ENCODE results near the gene EPHB2.

Gene EPHB2

GRCh38 chr1:22772014-22772413, 61.4 kb downstream of the EPHB2 start:
- no peak overlapping the region for H3K27ac ChIP-seq
- no peak overlapping the region for H3K9ac ChIP-seq (ENCODE audit: insufficient read length)
- no peaks in the 10 kb centered on the region for H3K9me3 ChIP-seq (ENCODE audit: low read depth, low read length)
- DNase-seq (ENCODE audit: low read depth, low spot score), result no peak
- no peak for TF ChIP-seq FOXP2 (optimal IDR thresholded peaks at IDR 0.05; ENCODE audit: control extremely low read depth, extremely low read length, insufficient read depth)
- TF ChIP-seq POLR2AphosphoS5 (IDR thresholded peaks at IDR 0.05; ENCODE audit: borderline replicate concordance, low read depth, low read length), result no peak
- TF ChIP-seq EZH2 (IDR thresholded peaks at IDR 0.05), result no peak
- no peaks in the 10 kb centered on the region for H3K36me3 ChIP-seq (ENCODE audit: insufficient read depth, low read length)
- H3K4me3 ChIP-seq, result no peak overlapping the region

GRCh38 chr1:22773981-22774832, 63.6 kb downstream of the EPHB2 start:
- no peaks in the 10 kb centered on the region for H3K36me3 ChIP-seq (ENCODE audit: insufficient read depth, low read length)
- no peak overlapping the region for H3K4me3 ChIP-seq
- no peak overlapping the region for H3K27ac ChIP-seq
- DNase-seq (ENCODE audit: low read depth, low spot score), result no peak
- no peaks in the 10 kb centered on the region for H3K9me3 ChIP-seq (ENCODE audit: low read depth, low read length)
- no peak for TF ChIP-seq FOXP2 (optimal IDR thresholded peaks at IDR 0.05; ENCODE audit: control extremely low read depth, extremely low read length, insufficient read depth)
- no peak for TF ChIP-seq EZH2 (IDR thresholded peaks at IDR 0.05)
- no peak for TF ChIP-seq POLR2AphosphoS5 (IDR thresholded peaks at IDR 0.05; ENCODE audit: borderline replicate concordance, low read depth, low read length)
- no peak overlapping the region for H3K9ac ChIP-seq (ENCODE audit: insufficient read length)

GRCh38 chr1:22774833-22775182, 64.2 kb downstream of the EPHB2 start:
- DNase-seq (ENCODE audit: low read depth, low spot score), result no peak
- TF ChIP-seq POLR2AphosphoS5 (IDR thresholded peaks at IDR 0.05; ENCODE audit: borderline replicate concordance, low read depth, low read length), result no peak
- no peak for TF ChIP-seq EZH2 (IDR thresholded peaks at IDR 0.05)
- TF ChIP-seq FOXP2 (optimal IDR thresholded peaks at IDR 0.05; ENCODE audit: control extremely low read depth, extremely low read length, insufficient read depth), result no peak
- Histone ChIP-seq H3K27ac (no peak overlapping the region), H3K4me3 (no peak overlapping the region), H3K36me3 (ENCODE audit: insufficient read depth, low read length) (no peaks in the 10 kb centered on the region), H3K9ac (ENCODE audit: insufficient read length) (no peak overlapping the region), H3K9me3 (ENCODE audit: low read depth, low read length) (no peaks in the 10 kb centered on the region)

- TF ChIP-seq EZH2 (IDR thresholded peaks at IDR 0.05) (no peak), FOXP2 (optimal IDR thresholded peaks at IDR 0.05; ENCODE audit: control extremely low read depth, extremely low read length, insufficient read depth) (no peak), POLR2AphosphoS5 (IDR thresholded peaks at IDR 0.05; ENCODE audit: borderline replicate concordance, low read depth, low read length) (no peak)
- DNase-seq (ENCODE audit: low read depth, low spot score), result no peak
- Histone ChIP-seq H3K9ac (ENCODE audit: insufficient read length) (no peak overlapping the region), H3K36me3 (ENCODE audit: insufficient read depth, low read length) (no peaks in the 10 kb centered on the region), H3K27ac (no peak overlapping the region), H3K4me3 (no peak overlapping the region), H3K9me3 (ENCODE audit: low read depth, low read length) (no peaks in the 10 kb centered on the region)
Measured at GRCh38 chr1:22775478-22775877, 64.8 kb downstream of the EPHB2 start.

- Histone ChIP-seq H3K4me3 (no peak overlapping the region), H3K27ac (no peak overlapping the region), H3K9ac (ENCODE audit: insufficient read length) (no peak overlapping the region), H3K9me3 (ENCODE audit: low read depth, low read length) (no peaks in the 10 kb centered on the region), H3K36me3 (ENCODE audit: insufficient read depth, low read length) (no peaks in the 10 kb centered on the region)
- TF ChIP-seq FOXP2 (optimal IDR thresholded peaks at IDR 0.05; ENCODE audit: control extremely low read depth, extremely low read length, insufficient read depth), result no peak
- TF ChIP-seq POLR2AphosphoS5 (IDR thresholded peaks at IDR 0.05; ENCODE audit: borderline replicate concordance, low read depth, low read length), result no peak
- TF ChIP-seq EZH2 (IDR thresholded peaks at IDR 0.05), result no peak
- DNase-seq (ENCODE audit: low read depth, low spot score), result no peak
Measured at GRCh38 chr1:22776035-22776613, 65.5 kb downstream of the EPHB2 start.

- TF ChIP-seq FOXP2 (optimal IDR thresholded peaks at IDR 0.05; ENCODE audit: control extremely low read depth, extremely low read length, insufficient read depth), result no peak
- TF ChIP-seq EZH2 (IDR thresholded peaks at IDR 0.05), result no peak
- TF ChIP-seq POLR2AphosphoS5 (IDR thresholded peaks at IDR 0.05; ENCODE audit: borderline replicate concordance, low read depth, low read length), result no peak
- Histone ChIP-seq H3K4me3 (no peak overlapping the region), H3K9ac (ENCODE audit: insufficient read length) (no peak overlapping the region), H3K27ac (no peak overlapping the region), H3K36me3 (ENCODE audit: insufficient read depth, low read length) (no peaks in the 10 kb centered on the region), H3K9me3 (ENCODE audit: low read depth, low read length) (no peaks in the 10 kb centered on the region)
- DNase-seq (ENCODE audit: low read depth, low spot score), result no peak
Measured at GRCh38 chr1:22777388-22778057, 66.9 kb downstream of the EPHB2 start.

GRCh38 chr1:22778408-22778807, 67.8 kb downstream of the EPHB2 start:
- Histone ChIP-seq H3K4me3 (no peak overlapping the region), H3K36me3 (ENCODE audit: insufficient read depth, low read length) (no peaks in the 10 kb centered on the region), H3K27ac (no peak overlapping the region), H3K9me3 (ENCODE audit: low read depth, low read length) (no peaks in the 10 kb centered on the region), H3K9ac (ENCODE audit: insufficient read length) (no peak overlapping the region)
- no peak for TF ChIP-seq FOXP2 (optimal IDR thresholded peaks at IDR 0.05; ENCODE audit: control extremely low read depth, extremely low read length, insufficient read depth)
- no peak for TF ChIP-seq POLR2AphosphoS5 (IDR thresholded peaks at IDR 0.05; ENCODE audit: borderline replicate concordance, low read depth, low read length)
- no peak for TF ChIP-seq EZH2 (IDR thresholded peaks at IDR 0.05)
- no peak for DNase-seq (ENCODE audit: low read depth, low spot score)

GRCh38 chr1:22778862-22779520, 68.4 kb downstream of the EPHB2 start:
- Histone ChIP-seq H3K9me3 (ENCODE audit: low read depth, low read length) (no peaks in the 10 kb centered on the region), H3K9ac (ENCODE audit: insufficient read length) (no peak overlapping the region), H3K27ac (no peak overlapping the region), H3K4me3 (no peak overlapping the region), H3K36me3 (ENCODE audit: insufficient read depth, low read length) (no peaks in the 10 kb centered on the region)
- TF ChIP-seq FOXP2 (optimal IDR thresholded peaks at IDR 0.05; ENCODE audit: control extremely low read depth, extremely low read length, insufficient read depth) (no peak), EZH2 (IDR thresholded peaks at IDR 0.05) (no peak), POLR2AphosphoS5 (IDR thresholded peaks at IDR 0.05; ENCODE audit: borderline replicate concordance, low read depth, low read length) (no peak)
- no peak for DNase-seq (ENCODE audit: low read depth, low spot score)

Data from SK-N-MC (cell line).